ENCODE measurements around the gene MUC2. TPM values are rescaled to one million over a fixed set of nuclear protein-coding genes. Genes with fewer than 3 reads are reported as not detected.

MUC2 gene
- total and polyA plus RNA-seq, 2 experiments from 2014 or later = not detected

DNA sequence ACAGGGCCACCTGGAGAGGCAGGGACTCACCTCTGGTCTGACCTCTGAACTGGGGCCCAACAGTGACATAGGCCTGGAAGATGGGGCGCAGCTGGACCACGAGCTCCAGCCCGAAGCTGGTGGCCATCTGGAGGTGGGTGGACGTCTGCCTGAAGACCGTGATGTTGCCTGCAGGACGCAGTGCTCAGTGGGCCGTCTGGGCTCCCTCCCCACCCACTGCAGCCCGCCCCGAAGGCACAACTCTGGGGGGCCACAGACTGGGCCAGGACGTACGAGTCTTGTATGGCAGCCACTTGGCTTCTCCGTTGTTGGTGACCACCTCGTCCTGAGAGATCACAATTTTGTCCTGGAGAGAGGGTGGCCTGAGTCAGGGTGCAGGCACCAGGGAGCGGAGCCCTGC is 46.1 kb upstream of the MUC2 start:
- Mint-ChIP-seq H3K4me3 (no peak overlapping the region), H3K4me1 (no peaks in the 10 kb centered on the region), H3K9me3 (no peaks in the 10 kb centered on the region), H3K27me3 (ENCODE audit: insufficient read depth, low read depth, poor library complexity) (peaks cover 10% of the 10 kb centered on the region), H3K27ac (no peak overlapping the region), H3K36me3 (ENCODE audit: low read depth) (no peaks in the 10 kb centered on the region; the same call in 2 of the 3 replicates)
- Histone ChIP-seq H3K9me2 (ENCODE audit: insufficient read depth) (no peaks in the 10 kb centered on the region), H3K27me3 (ENCODE audit: insufficient read depth) (no peaks in the 10 kb centered on the region), H3K4me3 (no peak overlapping the region), H4K20me1 (replicated peaks; ENCODE audit: insufficient read depth) (no peaks in the 10 kb centered on the region), H3K4me1 (ENCODE audit: insufficient read depth) (no peaks in the 10 kb centered on the region), H3K36me3 (ENCODE audit: insufficient read depth) (no peaks in the 10 kb centered on the region), H3K79me2 (replicated peaks; ENCODE audit: insufficient read depth) (no peaks in the 10 kb centered on the region), H2AFZ (no peak overlapping the region), H3F3A (replicated peaks; ENCODE audit: low read depth) (no peaks in the 10 kb centered on the region), H3K27ac (ENCODE audit: low read depth) (no peak overlapping the region), H3K4me2 (no peak overlapping the region)
- TF ChIP-seq ZNF114 (CRISPR knock-in tag; IDR thresholded peaks at IDR 0.05) (no peak), EZH2 (IDR thresholded peaks at IDR 0.05; ENCODE audit: low read depth, unreplicated experiment) (no peak), STAT1 (IDR thresholded peaks at IDR 0.05; ENCODE audit: unreplicated experiment) (no peak), ZNF331 (CRISPR knock-in tag; IDR thresholded peaks at IDR 0.05; ENCODE audit: low read depth) (no peak), JUNB (IDR thresholded peaks at IDR 0.05; ENCODE audit: unreplicated experiment) (no peak), NANOG (IDR thresholded peaks at IDR 0.05; ENCODE audit: borderline replicate concordance) (no peak), CREB1 (CRISPR knock-in tag; IDR thresholded peaks at IDR 0.05; ENCODE audit: low read depth) (no peak), POLR2AphosphoS5 (IDR thresholded peaks at IDR 0.05; ENCODE audit: low read depth) (no peak), EZH2phosphoT487 (IDR thresholded peaks at IDR 0.05; ENCODE audit: unreplicated experiment) (no peak)
- TF ChIP-seq, protein P1, sequence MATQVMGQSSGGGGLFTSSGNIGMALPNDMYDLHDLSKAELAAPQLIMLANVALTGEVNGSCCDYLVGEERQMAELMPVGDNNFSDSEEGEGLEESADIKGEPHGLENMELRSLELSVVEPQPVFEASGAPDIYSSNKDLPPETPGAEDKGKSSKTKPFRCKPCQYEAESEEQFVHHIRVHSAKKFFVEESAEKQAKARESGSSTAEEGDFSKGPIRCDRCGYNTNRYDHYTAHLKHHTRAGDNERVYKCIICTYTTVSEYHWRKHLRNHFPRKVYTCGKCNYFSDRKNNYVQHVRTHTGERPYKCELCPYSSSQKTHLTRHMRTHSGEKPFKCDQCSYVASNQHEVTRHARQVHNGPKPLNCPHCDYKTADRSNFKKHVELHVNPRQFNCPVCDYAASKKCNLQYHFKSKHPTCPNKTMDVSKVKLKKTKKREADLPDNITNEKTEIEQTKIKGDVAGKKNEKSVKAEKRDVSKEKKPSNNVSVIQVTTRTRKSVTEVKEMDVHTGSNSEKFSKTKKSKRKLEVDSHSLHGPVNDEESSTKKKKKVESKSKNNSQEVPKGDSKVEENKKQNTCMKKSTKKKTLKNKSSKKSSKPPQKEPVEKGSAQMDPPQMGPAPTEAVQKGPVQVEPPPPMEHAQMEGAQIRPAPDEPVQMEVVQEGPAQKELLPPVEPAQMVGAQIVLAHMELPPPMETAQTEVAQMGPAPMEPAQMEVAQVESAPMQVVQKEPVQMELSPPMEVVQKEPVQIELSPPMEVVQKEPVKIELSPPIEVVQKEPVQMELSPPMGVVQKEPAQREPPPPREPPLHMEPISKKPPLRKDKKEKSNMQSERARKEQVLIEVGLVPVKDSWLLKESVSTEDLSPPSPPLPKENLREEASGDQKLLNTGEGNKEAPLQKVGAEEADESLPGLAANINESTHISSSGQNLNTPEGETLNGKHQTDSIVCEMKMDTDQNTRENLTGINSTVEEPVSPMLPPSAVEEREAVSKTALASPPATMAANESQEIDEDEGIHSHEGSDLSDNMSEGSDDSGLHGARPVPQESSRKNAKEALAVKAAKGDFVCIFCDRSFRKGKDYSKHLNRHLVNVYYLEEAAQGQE (IDR thresholded peaks at IDR 0.05; ENCODE audit: unreplicated experiment) = no peak
- TF ChIP-seq, protein P2, sequence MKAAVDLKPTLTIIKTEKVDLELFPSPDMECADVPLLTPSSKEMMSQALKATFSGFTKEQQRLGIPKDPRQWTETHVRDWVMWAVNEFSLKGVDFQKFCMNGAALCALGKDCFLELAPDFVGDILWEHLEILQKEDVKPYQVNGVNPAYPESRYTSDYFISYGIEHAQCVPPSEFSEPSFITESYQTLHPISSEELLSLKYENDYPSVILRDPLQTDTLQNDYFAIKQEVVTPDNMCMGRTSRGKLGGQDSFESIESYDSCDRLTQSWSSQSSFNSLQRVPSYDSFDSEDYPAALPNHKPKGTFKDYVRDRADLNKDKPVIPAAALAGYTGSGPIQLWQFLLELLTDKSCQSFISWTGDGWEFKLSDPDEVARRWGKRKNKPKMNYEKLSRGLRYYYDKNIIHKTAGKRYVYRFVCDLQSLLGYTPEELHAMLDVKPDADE (IDR thresholded peaks at IDR 0.05) = no peak
- TF ChIP-seq, protein P3, sequence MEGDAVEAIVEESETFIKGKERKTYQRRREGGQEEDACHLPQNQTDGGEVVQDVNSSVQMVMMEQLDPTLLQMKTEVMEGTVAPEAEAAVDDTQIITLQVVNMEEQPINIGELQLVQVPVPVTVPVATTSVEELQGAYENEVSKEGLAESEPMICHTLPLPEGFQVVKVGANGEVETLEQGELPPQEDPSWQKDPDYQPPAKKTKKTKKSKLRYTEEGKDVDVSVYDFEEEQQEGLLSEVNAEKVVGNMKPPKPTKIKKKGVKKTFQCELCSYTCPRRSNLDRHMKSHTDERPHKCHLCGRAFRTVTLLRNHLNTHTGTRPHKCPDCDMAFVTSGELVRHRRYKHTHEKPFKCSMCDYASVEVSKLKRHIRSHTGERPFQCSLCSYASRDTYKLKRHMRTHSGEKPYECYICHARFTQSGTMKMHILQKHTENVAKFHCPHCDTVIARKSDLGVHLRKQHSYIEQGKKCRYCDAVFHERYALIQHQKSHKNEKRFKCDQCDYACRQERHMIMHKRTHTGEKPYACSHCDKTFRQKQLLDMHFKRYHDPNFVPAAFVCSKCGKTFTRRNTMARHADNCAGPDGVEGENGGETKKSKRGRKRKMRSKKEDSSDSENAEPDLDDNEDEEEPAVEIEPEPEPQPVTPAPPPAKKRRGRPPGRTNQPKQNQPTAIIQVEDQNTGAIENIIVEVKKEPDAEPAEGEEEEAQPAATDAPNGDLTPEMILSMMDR (conservative IDR thresholded peaks at IDR 0.05; ENCODE audit: low read depth in 2 of 2) = no peak
- TF ChIP-seq, protein P4, sequence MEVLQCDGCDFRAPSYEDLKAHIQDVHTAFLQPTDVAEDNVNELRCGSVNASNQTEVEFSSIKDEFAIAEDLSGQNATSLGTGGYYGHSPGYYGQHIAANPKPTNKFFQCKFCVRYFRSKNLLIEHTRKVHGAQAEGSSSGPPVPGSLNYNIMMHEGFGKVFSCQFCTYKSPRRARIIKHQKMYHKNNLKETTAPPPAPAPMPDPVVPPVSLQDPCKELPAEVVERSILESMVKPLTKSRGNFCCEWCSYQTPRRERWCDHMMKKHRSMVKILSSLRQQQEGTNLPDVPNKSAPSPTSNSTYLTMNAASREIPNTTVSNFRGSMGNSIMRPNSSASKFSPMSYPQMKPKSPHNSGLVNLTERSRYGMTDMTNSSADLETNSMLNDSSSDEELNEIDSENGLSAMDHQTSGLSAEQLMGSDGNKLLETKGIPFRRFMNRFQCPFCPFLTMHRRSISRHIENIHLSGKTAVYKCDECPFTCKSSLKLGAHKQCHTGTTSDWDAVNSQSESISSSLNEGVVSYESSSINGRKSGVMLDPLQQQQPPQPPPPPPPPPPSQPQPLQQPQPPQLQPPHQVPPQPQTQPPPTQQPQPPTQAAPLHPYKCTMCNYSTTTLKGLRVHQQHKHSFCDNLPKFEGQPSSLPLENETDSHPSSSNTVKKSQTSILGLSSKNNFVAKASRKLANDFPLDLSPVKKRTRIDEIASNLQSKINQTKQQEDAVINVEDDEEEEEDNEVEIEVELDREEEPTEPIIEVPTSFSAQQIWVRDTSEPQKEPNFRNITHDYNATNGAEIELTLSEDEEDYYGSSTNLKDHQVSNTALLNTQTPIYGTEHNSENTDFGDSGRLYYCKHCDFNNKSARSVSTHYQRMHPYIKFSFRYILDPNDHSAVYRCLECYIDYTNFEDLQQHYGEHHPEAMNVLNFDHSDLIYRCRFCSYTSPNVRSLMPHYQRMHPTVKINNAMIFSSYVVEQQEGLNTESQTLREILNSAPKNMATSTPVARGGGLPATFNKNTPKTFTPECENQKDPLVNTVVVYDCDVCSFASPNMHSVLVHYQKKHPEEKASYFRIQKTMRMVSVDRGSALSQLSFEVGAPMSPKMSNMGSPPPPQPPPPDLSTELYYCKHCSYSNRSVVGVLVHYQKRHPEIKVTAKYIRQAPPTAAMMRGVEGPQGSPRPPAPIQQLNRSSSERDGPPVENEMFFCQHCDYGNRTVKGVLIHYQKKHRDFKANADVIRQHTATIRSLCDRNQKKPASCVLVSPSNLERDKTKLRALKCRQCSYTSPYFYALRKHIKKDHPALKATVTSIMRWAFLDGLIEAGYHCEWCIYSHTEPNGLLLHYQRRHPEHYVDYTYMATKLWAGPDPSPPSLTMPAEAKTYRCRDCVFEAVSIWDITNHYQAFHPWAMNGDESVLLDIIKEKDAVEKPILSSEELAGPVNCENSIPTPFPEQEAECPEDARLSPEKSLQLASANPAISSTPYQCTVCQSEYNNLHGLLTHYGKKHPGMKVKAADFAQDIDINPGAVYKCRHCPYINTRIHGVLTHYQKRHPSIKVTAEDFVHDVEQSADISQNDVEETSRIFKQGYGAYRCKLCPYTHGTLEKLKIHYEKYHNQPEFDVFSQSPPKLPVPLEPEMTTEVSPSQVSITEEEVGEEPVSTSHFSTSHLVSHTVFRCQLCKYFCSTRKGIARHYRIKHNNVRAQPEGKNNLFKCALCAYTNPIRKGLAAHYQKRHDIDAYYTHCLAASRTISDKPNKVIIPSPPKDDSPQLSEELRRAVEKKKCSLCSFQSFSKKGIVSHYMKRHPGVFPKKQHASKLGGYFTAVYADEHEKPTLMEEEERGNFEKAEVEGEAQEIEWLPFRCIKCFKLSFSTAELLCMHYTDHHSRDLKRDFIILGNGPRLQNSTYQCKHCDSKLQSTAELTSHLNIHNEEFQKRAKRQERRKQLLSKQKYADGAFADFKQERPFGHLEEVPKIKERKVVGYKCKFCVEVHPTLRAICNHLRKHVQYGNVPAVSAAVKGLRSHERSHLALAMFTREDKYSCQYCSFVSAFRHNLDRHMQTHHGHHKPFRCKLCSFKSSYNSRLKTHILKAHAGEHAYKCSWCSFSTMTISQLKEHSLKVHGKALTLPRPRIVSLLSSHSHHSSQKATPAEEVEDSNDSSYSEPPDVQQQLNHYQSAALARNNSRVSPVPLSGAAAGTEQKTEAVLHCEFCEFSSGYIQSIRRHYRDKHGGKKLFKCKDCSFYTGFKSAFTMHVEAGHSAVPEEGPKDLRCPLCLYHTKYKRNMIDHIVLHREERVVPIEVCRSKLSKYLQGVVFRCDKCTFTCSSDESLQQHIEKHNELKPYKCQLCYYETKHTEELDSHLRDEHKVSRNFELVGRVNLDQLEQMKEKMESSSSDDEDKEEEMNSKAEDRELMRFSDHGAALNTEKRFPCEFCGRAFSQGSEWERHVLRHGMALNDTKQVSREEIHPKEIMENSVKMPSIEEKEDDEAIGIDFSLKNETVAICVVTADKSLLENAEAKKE (CRISPR knock-in tag; IDR thresholded peaks at IDR 0.05) = no peak
- ATAC-seq (no peak), DNase-seq (ENCODE audit: low spot score) (no peak)
